Prostate gland (tissue), 2 donors: ENCODE measurements around the gene ZNF366. TPM values are rescaled to one million over a fixed set of nuclear protein-coding genes. Genes with fewer than 3 reads are reported as not detected.

ENCODE experiments used
- DNase-seq: peaks from one replicate; pipeline ENCODE4 v3.0.0-alpha.2; 2019; ENCODE audit warnings: low spot score
- H3K27ac ChIP-seq, 2 donors: fragments of 200-600 bp; sonication (generic); 2 replicates each; pipeline ENCODE4 v1.5.1; 2017 to 2019
- H3K27me3 ChIP-seq: fragments of 200-600 bp; sonication (generic); replicated peaks from 2 replicates; pipeline ENCODE4 v1.5.1; 2019; ENCODE audit not compliant: insufficient read depth
- H3K36me3 ChIP-seq, 2 donors: fragments of 200-600 bp; sonication (generic); 1 replicate in 1 of 2; 2 replicates in 1 of 2; pipeline versions ENCODE4 v1.5.1 to v1.8.1; 2017 to 2019
- H3K4me1 ChIP-seq: fragments of 200-600 bp; sonication (generic); replicated peaks from 2 replicates; pipeline ENCODE4 v1.5.1; 2019
- H3K4me3 ChIP-seq, 2 donors: fragments of 200-600 bp; sonication (generic); 2 replicates each; pipeline ENCODE4 v1.5.1; 2017 to 2019
- H3K9me3 ChIP-seq: fragments of 200-600 bp; sonication (generic); 2 replicates; pipeline ENCODE4 v1.5.1; 2017
- POLR2A ChIP-seq: fragments of 450-650 bp; IDR thresholded peaks from one replicate; pipeline ENCODE4 v1.6.1; 2016; ENCODE audit warnings: antibody characterized with exemption, mild to moderate bottlenecking
- POLR2AphosphoS5 ChIP-seq: sonication (generic); formaldehyde crosslinking; IDR thresholded peaks from one replicate; pipeline ENCODE4 v1.6.1; 2017; ENCODE audit warnings: antibody characterized with exemption
- WGBS: methylation state at CpG from one replicate; pipeline ENCODE4 v1.1.5; 2018; 5-methylcytosine and 5-hydroxymethylcytosine counted together
- intact Hi-C: fragments of 100-400 bp; cut with DNase I; formaldehyde crosslinking; loops from one replicate; pipeline ENCODE4 v1.14.2; 2022
- total RNA-seq, 2 donors: library from RNA; depleted of rRNA; stranded (reverse); fragments of >200 nt; gene quantifications; one replicate each; pipeline ENCODE4 v1.1.0, GENCODE V29; 2016
- TF ChIP-seq, protein P1 (sequence below), 4 experiments: fragments of 200-600 bp in 2 of 4; fragments of 450-650 bp in 2 of 4; sonication (generic) in 2 of 4; IDR thresholded peaks; 1 replicate in 3 of 4; 2 replicates in 1 of 4; pipeline ENCODE4 v1.5.1; 2016 to 2019; ENCODE audit warnings: antibody characterized with exemption in 4 of 4, mild to moderate bottlenecking in 2 of 4, moderate library complexity in 2 of 4

The ZNF366 gene
- total RNA-seq, 2 donors from 2014 or later = 2.0 to 3.2 TPM

- TF ChIP-seq POLR2A (no peak), POLR2AphosphoS5 (no peak)
- TF ChIP-seq, protein P1, sequence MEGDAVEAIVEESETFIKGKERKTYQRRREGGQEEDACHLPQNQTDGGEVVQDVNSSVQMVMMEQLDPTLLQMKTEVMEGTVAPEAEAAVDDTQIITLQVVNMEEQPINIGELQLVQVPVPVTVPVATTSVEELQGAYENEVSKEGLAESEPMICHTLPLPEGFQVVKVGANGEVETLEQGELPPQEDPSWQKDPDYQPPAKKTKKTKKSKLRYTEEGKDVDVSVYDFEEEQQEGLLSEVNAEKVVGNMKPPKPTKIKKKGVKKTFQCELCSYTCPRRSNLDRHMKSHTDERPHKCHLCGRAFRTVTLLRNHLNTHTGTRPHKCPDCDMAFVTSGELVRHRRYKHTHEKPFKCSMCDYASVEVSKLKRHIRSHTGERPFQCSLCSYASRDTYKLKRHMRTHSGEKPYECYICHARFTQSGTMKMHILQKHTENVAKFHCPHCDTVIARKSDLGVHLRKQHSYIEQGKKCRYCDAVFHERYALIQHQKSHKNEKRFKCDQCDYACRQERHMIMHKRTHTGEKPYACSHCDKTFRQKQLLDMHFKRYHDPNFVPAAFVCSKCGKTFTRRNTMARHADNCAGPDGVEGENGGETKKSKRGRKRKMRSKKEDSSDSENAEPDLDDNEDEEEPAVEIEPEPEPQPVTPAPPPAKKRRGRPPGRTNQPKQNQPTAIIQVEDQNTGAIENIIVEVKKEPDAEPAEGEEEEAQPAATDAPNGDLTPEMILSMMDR (IDR thresholded peaks at IDR 0.05) = no peak
- no peak for DNase-seq
- H3K4me1 ChIP-seq = no peaks in the 10 kb centered on the region
- intact Hi-C loops = no loop called here
- 94% methylated on average over 2 of the region's 2 CpGs for WGBS
- H3K4me3 ChIP-seq = no peak overlapping the region
- no peak overlapping the region for H3K27ac ChIP-seq
- no peaks in the 10 kb centered on the region for H3K9me3 ChIP-seq
- no peaks in the 10 kb centered on the region for H3K36me3 ChIP-seq
- H3K27me3 ChIP-seq = no peaks in the 10 kb centered on the region
Measured at GRCh38 chr5:72476275-72476674, 30.9 kb downstream of the ZNF366 start.

DNA sequence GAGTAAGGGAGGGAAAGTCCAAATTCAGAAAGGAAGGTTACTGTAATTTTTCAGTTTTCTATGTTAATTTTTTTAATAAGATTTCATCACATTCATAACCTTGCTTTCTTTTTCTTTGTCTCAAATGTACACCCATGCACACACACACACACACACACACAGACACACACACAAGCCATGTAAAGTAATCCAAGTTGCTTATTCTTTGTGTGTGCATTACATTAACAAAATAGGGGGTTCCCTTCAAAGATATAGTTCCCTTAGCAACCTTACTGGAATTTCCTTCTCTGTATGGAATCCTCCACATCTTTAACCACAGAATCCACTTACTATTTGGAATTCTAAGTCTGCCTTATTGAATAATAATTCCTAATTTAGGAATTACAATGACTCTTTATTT, 32.7 kb downstream of the ZNF366 start:
- TF ChIP-seq POLR2A (no peak), POLR2AphosphoS5 (no peak)
- TF ChIP-seq, protein P1 (IDR thresholded peaks at IDR 0.05) = no peak

DNA sequence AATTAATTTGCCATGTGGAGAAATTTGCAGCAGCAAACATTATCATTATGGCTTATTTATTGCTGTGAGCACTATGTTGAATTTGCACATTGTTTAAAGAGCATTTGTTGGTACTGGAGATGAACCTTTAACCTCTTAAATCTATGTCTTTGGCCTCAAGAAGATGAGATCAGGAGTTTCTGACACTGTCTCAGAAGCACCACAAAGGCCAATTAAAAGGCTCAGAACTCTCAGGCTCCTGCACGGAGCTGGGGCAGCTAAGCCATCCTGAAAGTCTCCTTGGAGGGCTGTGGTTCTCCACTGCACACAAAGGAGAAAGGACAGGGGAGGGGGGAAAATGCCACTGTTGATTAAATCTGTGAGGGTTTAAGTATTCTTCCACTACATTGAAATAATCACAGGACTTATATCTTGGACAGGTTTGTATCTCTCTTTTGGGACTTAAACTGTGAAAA, 33.1 kb downstream of the ZNF366 start:
- H3K36me3 ChIP-seq = no peaks in the 10 kb centered on the region
- H3K9me3 ChIP-seq = no peaks in the 10 kb centered on the region
- H3K27me3 ChIP-seq = no peaks in the 10 kb centered on the region
- WGBS = 89% methylated on average over 1 of the region's 1 CpG
- TF ChIP-seq, protein P1 (IDR thresholded peaks at IDR 0.05) = no peak
- TF ChIP-seq POLR2A (no peak), POLR2AphosphoS5 (no peak)
- intact Hi-C loops = no loop called here
- DNase-seq = no peak
- H3K27ac ChIP-seq = no peak overlapping the region
- no peak overlapping the region for H3K4me3 ChIP-seq
- H3K4me1 ChIP-seq = no peaks in the 10 kb centered on the region

More for the DNA sequence above, 32.7 kb downstream of the ZNF366 start:
- Histone ChIP-seq H3K27ac (no peak overlapping the region), H3K9me3 (no peaks in the 10 kb centered on the region), H3K4me1 (no peaks in the 10 kb centered on the region), H3K4me3 (no peak overlapping the region), H3K27me3 (no peaks in the 10 kb centered on the region), H3K36me3 (no peaks in the 10 kb centered on the region)
- no peak for DNase-seq
- intact Hi-C loops = no loop called here

DNA sequence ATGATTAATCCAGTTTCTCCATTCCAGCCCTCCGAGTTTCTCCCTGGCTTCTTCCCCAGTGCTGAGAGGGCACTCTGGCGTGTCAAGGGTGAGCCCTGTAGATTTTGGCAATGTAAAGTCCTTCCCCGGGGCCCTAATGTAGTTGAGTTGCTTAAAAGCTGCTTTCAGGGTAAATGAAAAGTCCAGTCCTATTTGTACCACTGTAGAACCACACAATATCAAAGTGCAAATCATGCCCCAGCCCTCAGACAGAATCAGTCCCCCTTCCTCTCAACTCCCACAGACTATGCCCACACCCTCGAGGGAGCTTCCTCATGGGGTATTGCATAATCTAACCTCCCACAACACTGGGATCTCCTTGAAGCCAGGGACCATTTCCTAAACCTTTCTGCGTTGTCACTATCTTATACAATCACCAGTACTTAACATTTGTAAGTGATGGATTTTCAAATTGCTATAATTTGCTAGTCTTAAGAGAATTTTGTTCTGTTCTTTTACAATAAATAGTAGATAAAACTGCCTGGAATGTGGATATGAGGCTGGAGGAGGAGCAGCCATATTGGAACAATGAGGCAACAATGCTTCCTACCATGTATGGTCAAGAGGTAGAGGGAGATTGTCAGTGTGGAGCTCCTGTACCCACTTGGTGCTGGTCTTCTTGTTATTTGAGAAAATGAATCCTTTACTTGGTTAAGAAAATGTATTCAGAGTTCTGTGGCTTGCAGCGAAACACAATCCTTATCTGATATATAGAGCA, 34.4 kb downstream of the ZNF366 start:
- no peak for DNase-seq
- Histone ChIP-seq H3K4me1 (no peaks in the 10 kb centered on the region), H3K4me3 (no peak overlapping the region), H3K9me3 (no peaks in the 10 kb centered on the region), H3K36me3 (no peaks in the 10 kb centered on the region), H3K27ac (no peak overlapping the region), H3K27me3 (no peaks in the 10 kb centered on the region)
- intact Hi-C loops = no loop called here
- TF ChIP-seq POLR2AphosphoS5 = no peak
- no peak for TF ChIP-seq POLR2A
- TF ChIP-seq, protein P1 (IDR thresholded peaks at IDR 0.05) = no peak
- 76% methylated on average over 6 of the region's 6 CpGs for WGBS

GRCh38 chr5:72472031-72472430, 35.2 kb downstream of the ZNF366 start:
- H3K4me3 ChIP-seq = no peak overlapping the region
- H3K36me3 ChIP-seq = no peaks in the 10 kb centered on the region
- H3K4me1 ChIP-seq = no peaks in the 10 kb centered on the region
- WGBS = 41% methylated on average over 1 of the region's 1 CpG
- no peak overlapping the region for H3K27ac ChIP-seq
- DNase-seq = no peak
- TF ChIP-seq POLR2A (no peak), POLR2AphosphoS5 (no peak)
- TF ChIP-seq, protein P1 (IDR thresholded peaks at IDR 0.05) = no peak
- no peaks in the 10 kb centered on the region for H3K27me3 ChIP-seq
- intact Hi-C loops = no loop called here
- no peaks in the 10 kb centered on the region for H3K9me3 ChIP-seq
